Left renal cortex interstitium (tissue), 4 donors: ENCODE results near the gene TMX3. TPM values are rescaled to one million over a fixed set of nuclear protein-coding genes. Genes with fewer than 3 reads are reported as not detected.

ENCODE experiments used
- DNase-seq, 4 donors: peaks; one replicate each; pipeline ENCODE4 v3.0.0-alpha.2; 2013; ENCODE audit warnings: low read depth in 4 of 4, low spot score in 2 of 4, missing footprints in 1 of 4
- polyA plus RNA-seq, 4 donors: library from polyadenylated mRNA; unstranded; fragments of 120-200 nt; gene quantifications; one replicate each; pipeline ENCODE4 v1.2.1, GENCODE V29; 2013; ENCODE audit not compliant: insufficient read length in 4 of 4

The TMX3 gene
- polyA plus RNA-seq, 4 donors = 56.8 to 92.9 (median 64.3) TPM

GRCh38 chr18:68714366-68714711, 569 bp downstream of the TMX3 start:
- peak in 2 of 4 donors; percentile 3 to 15 for DNase-seq

GRCh38 chr18:68713796-68714195, 1.1 kb downstream of the TMX3 start:
- no peak for DNase-seq

- DNase-seq = no peak
Measured at GRCh38 chr18:68713131-68713530, 1.8 kb downstream of the TMX3 start.

- DNase-seq = no peak
Measured at GRCh38 chr18:68707646-68708045, 7.3 kb downstream of the TMX3 start.

- no peak for DNase-seq
Measured at GRCh38 chr18:68705119-68705518, 9.8 kb downstream of the TMX3 start.

GRCh38 chr18:68703326-68703725, 11.6 kb downstream of the TMX3 start:
- DNase-seq = no peak

- DNase-seq = no peak
Measured at GRCh38 chr18:68701353-68701752, 13.6 kb downstream of the TMX3 start.

GRCh38 chr18:68699043-68699442, 15.9 kb downstream of the TMX3 start:
- DNase-seq = no peak

GRCh38 chr18:68696937-68697336, 18.0 kb downstream of the TMX3 start:
- DNase-seq = no peak

- DNase-seq = no peak
Measured at GRCh38 chr18:68694316-68694715, 20.6 kb downstream of the TMX3 start.

- DNase-seq = no peak
Measured at GRCh38 chr18:68693091-68693815, 21.7 kb downstream of the TMX3 start.

- no peak for DNase-seq
Measured at GRCh38 chr18:68679528-68679927, 35.4 kb downstream of the TMX3 start.

GRCh38 chr18:68676913-68677312, 38.0 kb downstream of the TMX3 start:
- no peak for DNase-seq

- no peak for DNase-seq
Measured at GRCh38 chr18:68667121-68667520, 47.8 kb downstream of the TMX3 start.

GRCh38 chr18:68666381-68666780, 48.5 kb downstream of the TMX3 start:
- DNase-seq = no peak

- DNase-seq = no peak
Measured at GRCh38 chr18:68665628-68666027, 49.3 kb downstream of the TMX3 start.

GRCh38 chr18:68662754-68663153, 52.2 kb downstream of the TMX3 start:
- no peak for DNase-seq

GRCh38 chr18:68660354-68661183, 54.3 kb downstream of the TMX3 start:
- DNase-seq = peak; percentile 4 to 13 (median 11)

GRCh38 chr18:68648191-68648590, 66.7 kb downstream of the TMX3 start:
- no peak for DNase-seq

- no peak for DNase-seq
Measured at GRCh38 chr18:68642003-68642402, 72.9 kb downstream of the TMX3 start.

GRCh38 chr18:68640861-68641260, 74.0 kb downstream of the TMX3 start:
- no peak for DNase-seq

- DNase-seq = no peak
Measured at GRCh38 chr18:68638613-68639012, 76.3 kb downstream of the TMX3 start.
